AG09319 (cell line): ENCODE measurements around the gene EPB41L1.

Experiments used
- DNase-seq: peaks from one replicate; pipeline ENCODE4 v3.0.0-alpha.2; 2010; ENCODE audit warnings: low read depth; ENCODE audit errors: extremely low read depth
- TF ChIP-seq, protein P1 (sequence below): IDR thresholded peaks from 2 replicates; pipeline ENCODE4 v1.5.1; 2011; ENCODE audit warnings: low read depth, mild to moderate bottlenecking, inconsistent platforms, low read length, moderate library complexity

EPB41L1 gene

DNA sequence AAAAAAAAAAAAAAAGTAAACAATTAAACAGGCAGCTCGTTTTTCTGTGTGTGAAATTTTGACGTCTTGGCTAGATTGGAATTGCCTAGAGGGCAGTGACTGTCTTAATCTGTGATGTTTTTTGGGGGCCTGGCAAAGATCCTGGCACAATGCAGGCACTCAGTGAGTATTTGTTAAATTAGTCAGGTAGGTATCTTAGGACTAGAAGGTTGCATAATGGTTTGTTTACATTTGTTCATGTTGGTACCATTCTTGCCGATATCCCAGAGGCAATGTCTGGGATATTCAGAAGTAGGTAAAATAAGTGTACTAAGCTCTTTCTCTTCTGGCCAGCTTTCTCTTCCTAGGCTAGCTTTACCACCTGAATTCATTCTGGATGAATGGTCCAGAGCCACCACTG is 84.2 kb downstream of the EPB41L1 start:
- TF ChIP-seq, protein P1, sequence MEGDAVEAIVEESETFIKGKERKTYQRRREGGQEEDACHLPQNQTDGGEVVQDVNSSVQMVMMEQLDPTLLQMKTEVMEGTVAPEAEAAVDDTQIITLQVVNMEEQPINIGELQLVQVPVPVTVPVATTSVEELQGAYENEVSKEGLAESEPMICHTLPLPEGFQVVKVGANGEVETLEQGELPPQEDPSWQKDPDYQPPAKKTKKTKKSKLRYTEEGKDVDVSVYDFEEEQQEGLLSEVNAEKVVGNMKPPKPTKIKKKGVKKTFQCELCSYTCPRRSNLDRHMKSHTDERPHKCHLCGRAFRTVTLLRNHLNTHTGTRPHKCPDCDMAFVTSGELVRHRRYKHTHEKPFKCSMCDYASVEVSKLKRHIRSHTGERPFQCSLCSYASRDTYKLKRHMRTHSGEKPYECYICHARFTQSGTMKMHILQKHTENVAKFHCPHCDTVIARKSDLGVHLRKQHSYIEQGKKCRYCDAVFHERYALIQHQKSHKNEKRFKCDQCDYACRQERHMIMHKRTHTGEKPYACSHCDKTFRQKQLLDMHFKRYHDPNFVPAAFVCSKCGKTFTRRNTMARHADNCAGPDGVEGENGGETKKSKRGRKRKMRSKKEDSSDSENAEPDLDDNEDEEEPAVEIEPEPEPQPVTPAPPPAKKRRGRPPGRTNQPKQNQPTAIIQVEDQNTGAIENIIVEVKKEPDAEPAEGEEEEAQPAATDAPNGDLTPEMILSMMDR: no peak
- no peak for DNase-seq

DNA sequence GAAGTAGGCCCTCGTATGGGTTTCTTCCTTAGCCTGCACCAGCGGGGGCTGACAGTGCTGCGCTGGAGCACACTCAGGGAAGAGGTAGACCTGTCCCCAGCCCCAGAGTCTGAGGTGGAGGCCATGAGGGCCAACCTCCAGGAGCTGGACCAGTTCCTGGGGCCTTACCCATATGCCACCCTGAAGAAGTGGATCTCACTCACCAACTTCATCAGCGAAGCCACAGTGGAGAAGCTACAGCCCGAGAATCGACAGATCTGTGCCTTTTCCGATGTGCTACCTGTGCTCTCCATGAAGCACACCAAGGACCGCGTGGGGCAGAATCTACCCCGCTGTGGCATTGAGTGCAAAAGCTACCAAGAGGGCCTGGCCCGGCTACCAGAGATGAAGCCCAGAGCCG is 85.5 kb downstream of the EPB41L1 start:
- TF ChIP-seq, protein P1: no peak
- DNase-seq: no peak

DNA sequence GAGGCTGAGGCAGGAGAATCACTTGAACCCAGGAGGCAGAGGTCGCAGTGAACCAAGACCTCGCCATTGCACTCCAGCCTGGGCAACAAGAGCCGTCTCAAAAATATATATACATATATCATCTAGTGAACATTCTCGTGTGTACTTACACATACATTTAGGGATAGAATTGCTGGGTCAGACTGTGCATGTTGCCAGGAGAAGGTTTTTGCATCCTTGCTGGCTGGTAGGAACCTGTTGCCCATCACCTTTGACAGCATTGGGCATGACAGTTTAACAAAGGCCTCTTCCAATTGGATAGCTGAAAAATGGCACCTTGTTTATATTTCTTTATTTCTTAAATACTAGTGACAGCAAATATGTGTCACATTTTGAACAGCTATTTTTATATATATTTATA is 87.1 kb downstream of the EPB41L1 start:
- TF ChIP-seq, protein P1: no peak
- DNase-seq: no peak

DNA sequence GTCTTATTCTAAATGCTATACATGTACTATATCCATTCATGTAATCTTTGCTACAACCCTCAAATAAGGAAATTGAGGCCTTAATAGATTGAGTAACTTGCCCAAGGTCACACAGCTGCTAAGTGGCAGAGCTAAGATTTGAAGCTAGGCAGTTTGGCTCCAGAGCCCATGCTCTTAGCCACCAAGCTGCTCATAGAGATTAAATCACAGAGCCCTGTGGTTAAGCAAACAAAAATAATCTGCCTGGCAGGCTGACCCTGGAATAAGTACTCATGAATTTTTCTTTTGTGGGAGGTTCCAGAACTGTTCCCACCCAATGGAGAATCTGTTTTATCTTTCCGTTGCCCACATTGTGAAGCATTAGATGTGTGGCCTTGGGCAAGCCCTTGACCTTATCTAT is 89.2 kb downstream of the EPB41L1 start:
- TF ChIP-seq, protein P1: no peak
- DNase-seq: no peak

DNA sequence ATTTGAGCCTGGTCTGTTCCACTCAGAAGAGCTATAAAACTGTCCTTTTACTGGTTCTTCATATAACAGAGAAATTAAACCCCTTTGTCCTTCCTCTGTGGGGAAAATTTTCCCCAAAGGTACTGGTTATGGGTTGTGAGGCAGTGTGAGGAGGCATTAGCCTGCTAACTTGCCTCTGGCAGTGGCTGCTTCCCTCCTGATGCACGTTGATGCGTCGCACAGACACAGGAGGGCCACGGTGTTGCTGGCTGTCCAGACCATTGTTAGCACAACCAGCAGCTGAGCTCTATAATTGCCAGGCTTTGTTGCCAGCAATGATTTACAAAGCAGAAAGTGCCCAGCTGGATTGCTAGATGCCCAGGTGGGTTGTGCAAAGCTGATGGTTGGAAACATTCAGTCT is 91.9 kb downstream of the EPB41L1 start:
- TF ChIP-seq, protein P1: no peak

DNA sequence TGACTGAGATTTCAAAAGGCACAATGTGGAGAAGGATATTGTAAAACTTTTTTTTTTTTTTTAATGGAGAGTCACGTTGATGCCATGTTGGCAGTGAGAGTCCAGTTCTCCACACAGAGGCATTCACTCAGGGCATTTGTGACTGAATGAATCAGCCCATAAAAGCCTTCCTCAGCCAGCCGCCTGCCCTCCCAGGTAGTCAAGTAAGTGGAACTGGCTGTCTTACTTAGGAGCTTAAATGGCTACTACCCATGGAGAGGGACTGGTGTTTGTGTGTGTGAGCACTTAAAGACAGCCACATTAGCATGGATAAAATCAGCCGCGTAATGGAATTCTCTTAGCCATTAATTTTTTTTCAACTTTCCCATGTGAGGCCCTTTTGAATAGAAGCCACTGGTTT is 94.3 kb downstream of the EPB41L1 start:
- TF ChIP-seq, protein P1: no peak
- DNase-seq: no peak

More for the DNA sequence above, 91.9 kb downstream of the EPB41L1 start:
- no peak for DNase-seq

DNA sequence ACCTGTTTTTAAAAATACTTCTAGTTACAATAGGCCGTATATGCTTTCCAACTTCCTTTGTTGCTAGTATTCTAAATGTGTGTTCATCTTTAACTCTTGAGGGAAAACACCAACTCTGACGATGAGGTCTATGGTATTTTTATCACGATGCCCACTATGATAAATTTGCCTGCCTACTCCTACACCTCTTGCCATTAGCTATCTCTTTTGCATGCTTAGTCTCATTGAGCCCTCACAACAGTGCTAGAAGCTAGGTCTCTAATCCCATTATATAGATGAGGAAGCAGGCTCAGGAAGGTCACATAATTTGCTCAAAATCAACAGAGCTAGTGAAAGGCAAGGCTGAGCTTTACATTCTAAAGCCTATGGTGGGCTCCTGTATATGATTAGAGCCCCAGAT is 94.9 kb downstream of the EPB41L1 start:
- TF ChIP-seq, protein P1: no peak

More for the DNA sequence above, 94.9 kb downstream of the EPB41L1 start:
- no peak for DNase-seq
